HG02852 (cell line): Measurements from ENCODE around the gene PMPCA.

ENCODE experiments used
- ATAC-seq: cut with Tn5 transposase; IDR thresholded peaks from one replicate; pipeline ENCODE4 v1.9.1; 2021; ENCODE audit warnings: mild to moderate bottlenecking, moderate library complexity; ENCODE audit not compliant: unreplicated experiment

PMPCA gene

GRCh38 chr9:136451221-136451877, 40.9 kb downstream of the PMPCA start:
- no peak for ATAC-seq

GRCh38 chr9:136453326-136453725, 42.9 kb downstream of the PMPCA start:
- ATAC-seq = no peak

- ATAC-seq = no peak
Observed at GRCh38 chr9:136454026-136454796, 43.8 kb downstream of the PMPCA start.

GRCh38 chr9:136455043-136456002, 44.9 kb downstream of the PMPCA start:
- no peak for ATAC-seq

GRCh38 chr9:136456258-136456657, 45.8 kb downstream of the PMPCA start:
- no peak for ATAC-seq

GRCh38 chr9:136457326-136457725, 46.9 kb downstream of the PMPCA start:
- no peak for ATAC-seq

- ATAC-seq = no peak
Observed at GRCh38 chr9:136459425-136459824, 49.0 kb downstream of the PMPCA start.

GRCh38 chr9:136460772-136461325, 50.4 kb downstream of the PMPCA start:
- no peak for ATAC-seq

GRCh38 chr9:136462664-136463063, 52.2 kb downstream of the PMPCA start:
- no peak for ATAC-seq

- ATAC-seq = no peak
Observed at GRCh38 chr9:136463578-136463977, 53.1 kb downstream of the PMPCA start.

- ATAC-seq = no peak
Observed at GRCh38 chr9:136464241-136464640, 53.8 kb downstream of the PMPCA start.

- no peak for ATAC-seq
Observed at GRCh38 chr9:136465500-136466154, 55.2 kb downstream of the PMPCA start.

GRCh38 chr9:136466155-136466541, 55.7 kb downstream of the PMPCA start:
- ATAC-seq = no peak

GRCh38 chr9:136467766-136468165, 57.3 kb downstream of the PMPCA start:
- no peak for ATAC-seq

GRCh38 chr9:136470356-136470755, 59.9 kb downstream of the PMPCA start:
- no peak for ATAC-seq

- no peak for ATAC-seq
Observed at GRCh38 chr9:136470792-136471469, 60.5 kb downstream of the PMPCA start.

- no peak for ATAC-seq
Observed at GRCh38 chr9:136471802-136472487, 61.5 kb downstream of the PMPCA start.

- ATAC-seq = no peak
Observed at GRCh38 chr9:136472640-136473353, 62.3 kb downstream of the PMPCA start.

GRCh38 chr9:136473354-136473721, 62.9 kb downstream of the PMPCA start:
- no peak for ATAC-seq
